GM18907 (cell line): Measurements from ENCODE around the gene BAAT.

ENCODE experiments used
- ATAC-seq: cut with Tn5 transposase; IDR thresholded peaks from one replicate; pipeline ENCODE4 v1.9.1; 2021; ENCODE audit warnings: mild to moderate bottlenecking, moderate library complexity; ENCODE audit not compliant: unreplicated experiment

BAAT gene

DNA sequence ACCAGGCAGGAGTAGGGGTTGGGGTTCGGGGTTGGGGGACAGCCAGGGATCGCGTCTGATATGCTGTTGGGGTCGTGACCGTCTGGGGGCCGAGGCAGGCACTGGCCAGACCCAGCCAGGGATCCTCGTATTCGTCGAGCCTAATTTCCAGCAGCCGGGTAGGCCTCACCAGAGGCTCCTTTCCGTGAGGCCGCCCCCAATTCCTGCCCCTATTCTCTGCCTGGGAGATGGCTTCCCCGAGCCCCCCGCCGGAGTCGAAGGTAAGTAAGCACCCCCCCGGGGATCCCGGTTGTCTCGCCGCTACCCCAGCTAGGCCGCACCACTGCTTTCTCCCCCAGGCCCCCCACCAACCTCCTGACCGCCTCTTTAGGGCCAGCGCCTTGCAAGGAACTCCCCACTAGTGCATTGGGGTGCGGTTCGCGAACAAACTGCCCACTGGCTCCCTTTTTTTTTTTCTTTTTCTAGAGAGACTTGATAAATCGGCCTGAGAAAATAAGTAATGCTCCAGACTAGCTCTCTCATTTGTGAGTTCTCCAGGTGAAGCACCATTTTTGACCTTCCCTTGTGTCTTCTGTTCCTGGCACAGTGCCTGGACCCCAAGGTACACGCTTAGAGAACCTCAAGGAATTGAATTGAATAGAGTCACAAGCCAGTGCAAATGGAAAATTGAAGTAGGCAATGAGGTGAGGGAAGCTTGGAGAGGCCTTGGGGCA is 14.3 kb upstream of the BAAT start:
- peak; percentile 14 for ATAC-seq

DNA sequence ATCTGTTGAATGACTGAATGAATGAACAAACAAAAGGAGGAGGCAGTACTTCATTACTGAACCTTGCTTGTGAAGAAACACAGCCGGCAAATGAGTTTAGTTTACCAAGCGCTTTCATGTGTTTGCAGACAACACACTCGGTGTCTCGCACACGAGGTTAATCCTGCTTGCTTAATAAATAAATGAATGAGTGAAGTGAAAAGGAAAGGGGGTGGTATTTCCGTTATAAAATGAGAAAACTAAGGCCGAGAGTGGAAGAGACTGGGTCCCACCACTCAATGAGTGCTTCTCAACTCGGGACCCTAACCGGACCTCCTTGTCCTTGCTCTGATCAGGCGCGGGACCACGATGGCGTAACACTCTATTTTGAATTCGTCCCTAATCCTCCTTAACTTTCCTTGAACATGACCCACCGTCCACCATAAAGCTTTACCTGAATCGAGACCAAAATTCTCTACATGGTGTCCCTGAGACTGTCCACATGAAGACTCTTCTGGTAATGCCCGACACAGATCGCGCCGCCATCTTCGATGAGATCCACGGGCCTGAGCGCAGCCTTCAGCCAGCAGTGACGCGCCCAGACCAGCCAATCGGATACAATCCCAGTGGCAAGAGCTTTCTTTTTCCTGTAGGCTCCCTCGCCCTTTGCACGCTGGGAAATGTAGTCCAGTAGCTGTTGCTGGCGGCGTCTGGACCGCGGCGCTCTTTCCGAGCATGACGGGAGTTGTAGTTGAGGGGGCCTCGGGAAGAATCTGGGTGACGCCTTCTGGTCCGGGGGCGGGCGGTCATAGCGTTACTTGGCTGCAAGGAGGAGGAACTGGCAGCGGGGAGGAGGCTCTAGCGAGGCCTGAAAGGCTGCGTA is 13.5 kb upstream of the BAAT start, which contains the start of the genes MRPL50 and ZNF189:
Gene MRPL50, minus strand, starts transcription at position 551 of the 862 bp plus-strand sequence. Its CDS starts 26 bp downstream, at position 525.
Gene ZNF189, plus strand, starts transcription at position 784 of the 862 bp plus-strand sequence. CDS start 306 bp downstream, outside the sequence.
- peak; percentile 99 for ATAC-seq

DNA sequence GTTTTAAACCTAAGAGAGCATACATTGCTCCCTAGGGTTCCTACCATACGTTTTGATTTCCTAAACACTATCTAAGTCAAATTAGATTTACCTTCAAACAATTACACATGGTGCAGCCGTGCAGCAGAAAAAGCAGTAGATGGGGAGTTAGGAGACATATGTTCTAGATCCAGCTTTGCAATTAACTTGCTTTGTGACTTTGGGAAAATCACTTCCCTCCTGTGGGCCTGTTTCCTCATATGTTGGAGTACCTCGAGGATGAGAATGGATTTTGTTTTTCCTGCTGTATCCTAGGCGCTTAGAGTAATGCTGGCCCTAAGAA is 12.9 kb upstream of the BAAT start:
- no peak for ATAC-seq

DNA sequence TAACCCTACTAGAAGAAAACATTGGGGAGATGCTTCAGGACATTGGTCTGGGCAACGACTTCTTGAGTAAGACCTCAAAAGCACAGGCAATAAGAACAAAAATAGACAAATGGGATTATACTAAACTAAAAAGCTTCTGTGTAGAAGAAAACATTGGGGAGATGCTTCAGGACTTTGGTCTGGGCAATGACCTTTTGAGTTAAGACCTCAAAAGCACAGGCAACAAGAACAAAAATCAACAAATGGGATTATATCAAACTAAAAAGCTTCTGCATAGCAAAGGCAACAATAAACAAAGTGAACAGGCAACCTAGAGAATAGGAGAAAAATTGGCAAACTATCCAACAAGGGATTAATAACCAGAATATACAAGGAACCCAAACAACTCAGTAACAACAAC is 9.9 kb upstream of the BAAT start:
- ATAC-seq, result no peak

DNA sequence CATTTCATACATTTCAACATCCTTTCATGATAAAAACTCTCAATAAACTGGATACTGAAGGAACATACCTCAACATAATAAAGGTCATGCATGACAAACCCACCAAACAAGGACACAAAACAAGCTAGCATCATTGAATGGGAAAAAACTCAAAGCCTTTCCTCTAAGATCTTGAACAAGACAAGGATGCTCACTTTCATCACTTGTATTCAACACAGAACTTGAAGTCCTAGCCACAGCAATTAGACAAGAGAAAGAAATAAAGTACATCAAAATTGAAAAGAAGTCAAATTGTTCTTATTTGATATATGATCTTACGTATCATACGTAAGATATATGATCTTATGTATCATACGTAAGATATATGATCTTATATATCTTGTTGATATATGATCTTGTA is 8.3 kb upstream of the BAAT start:
- no peak for ATAC-seq

DNA sequence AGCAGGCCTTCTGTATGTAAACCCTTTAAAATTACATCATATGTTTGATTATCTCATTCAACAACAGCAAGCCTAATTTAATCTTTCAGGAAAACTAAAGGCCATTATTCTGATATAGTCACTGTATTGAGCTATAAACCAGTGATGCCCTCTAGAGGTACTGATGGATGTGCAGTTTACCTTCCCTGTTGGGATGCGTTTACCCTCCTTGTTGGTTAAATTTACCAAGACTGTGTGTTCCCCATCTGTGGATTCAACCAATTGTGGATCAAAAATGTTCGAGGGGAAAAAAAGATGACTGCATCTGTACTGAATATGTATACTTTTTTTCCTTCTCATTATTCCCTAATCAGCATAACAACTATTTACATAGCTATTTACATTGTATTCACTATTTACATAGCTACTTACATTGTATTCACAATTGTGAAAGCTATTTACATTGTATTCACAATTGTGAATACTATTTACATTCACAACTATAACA is 3.7 kb upstream of the BAAT start:
- no peak for ATAC-seq

DNA sequence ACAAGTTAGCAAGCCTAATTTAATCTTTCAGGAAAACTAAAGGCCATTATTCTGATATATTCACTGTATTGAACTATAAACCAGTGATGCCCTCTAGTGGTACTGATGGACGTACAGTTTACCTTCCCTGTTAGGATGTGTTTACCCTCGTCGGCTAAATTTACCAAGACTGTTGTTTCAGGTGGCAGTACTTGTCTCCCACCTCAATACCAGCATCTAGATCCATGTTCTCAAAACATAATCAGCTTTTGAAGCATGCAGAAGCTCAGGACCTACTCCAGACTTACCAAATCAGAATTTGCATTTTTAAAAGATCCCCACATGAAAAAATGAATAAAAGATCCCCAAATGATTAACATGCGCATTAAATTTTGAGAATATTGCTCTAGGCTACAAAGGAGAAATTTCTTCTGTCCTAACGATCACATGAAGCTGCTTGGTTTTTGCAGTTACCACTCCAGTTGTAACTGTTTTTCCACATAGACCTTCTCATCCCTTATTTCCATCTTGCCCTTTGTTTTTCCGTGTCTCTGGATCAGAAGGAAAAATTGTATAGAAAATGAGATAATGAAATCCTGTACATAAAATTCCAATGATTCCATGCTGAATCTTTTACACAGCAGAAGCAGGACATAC is 3.2 kb upstream of the BAAT start:
- ATAC-seq, result peak; percentile 83

DNA sequence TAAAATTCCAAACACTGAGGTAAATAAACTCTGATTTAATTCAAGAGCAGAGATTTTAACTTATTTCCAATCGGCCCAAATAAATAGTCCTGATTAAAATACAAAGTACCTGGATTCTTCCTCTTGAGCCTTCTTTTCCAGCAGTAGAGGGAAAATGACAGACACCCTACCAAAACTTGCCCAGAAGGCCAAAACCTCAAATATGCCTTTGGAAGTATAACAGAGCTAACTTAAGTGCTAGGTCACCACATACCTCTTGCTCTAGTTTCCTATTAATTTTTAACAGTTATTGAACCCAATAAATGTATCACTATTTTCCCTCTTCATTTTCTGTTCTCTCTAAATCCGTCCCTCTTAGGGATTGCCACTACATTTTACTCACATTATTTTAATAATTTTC is 1.4 kb downstream of the BAAT start:
- no peak for ATAC-seq

DNA sequence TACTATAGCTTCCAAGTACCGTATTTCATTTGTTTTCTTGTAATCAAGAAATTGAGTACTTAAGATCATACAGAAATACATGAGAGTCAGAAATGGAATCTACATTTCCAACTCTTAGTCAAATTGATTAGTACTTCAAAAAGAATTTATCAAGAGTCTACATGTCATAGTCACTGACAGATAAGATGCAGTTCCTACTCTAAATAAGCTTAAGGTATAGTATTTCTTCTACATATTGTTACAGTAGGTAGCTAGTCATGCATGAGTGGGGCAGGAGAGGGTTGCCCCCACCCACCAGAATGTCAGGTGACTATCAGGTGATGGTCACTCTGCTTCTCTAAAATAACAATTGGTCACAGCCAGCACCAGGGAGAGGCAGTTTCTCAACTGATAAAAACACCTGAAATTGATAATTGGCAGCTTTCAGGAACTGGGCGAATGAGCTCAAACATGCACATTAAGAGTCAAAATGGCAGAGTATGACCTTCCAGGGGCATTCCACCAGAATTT is 2.9 kb downstream of the BAAT start:
- ATAC-seq, result no peak

DNA sequence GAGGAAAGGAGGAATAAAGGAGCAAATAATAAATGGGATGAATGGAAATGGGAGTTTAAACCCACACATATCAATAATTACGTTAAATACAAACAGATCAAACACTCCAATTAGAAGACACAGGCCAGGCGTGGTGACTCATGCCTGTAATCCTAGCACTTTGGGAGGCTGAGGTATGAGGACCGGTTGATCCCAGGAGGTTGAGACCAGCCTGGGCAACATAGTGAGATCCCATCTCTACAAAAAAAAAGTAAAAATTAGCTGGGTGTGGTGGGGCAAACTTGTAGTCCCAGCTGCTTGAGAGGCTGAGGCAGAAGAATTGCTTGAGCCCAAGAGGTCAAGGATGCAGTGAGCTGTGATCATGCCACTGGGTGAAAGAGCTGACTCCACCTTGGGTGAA is 3.7 kb downstream of the BAAT start:
- no peak for ATAC-seq

DNA sequence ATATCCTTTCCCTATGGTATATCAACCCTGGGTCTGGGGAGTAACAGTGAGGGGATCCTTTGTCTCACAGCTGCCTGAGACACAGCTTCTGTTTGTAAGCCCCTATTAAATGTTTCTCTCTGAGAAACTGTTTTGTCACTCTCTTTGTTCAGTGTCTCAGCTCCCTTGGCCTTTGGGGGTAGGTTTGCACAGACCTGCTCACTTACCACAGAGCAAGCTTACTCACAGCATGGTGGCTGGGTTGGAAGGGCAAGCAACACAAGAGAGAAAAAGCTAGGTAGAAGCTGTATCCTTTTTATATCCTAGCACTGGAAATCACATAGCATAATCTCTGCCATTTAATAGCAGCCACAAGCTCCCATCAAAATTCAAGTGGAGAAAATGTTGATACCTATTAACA is 4.5 kb downstream of the BAAT start:
- no peak for ATAC-seq

DNA sequence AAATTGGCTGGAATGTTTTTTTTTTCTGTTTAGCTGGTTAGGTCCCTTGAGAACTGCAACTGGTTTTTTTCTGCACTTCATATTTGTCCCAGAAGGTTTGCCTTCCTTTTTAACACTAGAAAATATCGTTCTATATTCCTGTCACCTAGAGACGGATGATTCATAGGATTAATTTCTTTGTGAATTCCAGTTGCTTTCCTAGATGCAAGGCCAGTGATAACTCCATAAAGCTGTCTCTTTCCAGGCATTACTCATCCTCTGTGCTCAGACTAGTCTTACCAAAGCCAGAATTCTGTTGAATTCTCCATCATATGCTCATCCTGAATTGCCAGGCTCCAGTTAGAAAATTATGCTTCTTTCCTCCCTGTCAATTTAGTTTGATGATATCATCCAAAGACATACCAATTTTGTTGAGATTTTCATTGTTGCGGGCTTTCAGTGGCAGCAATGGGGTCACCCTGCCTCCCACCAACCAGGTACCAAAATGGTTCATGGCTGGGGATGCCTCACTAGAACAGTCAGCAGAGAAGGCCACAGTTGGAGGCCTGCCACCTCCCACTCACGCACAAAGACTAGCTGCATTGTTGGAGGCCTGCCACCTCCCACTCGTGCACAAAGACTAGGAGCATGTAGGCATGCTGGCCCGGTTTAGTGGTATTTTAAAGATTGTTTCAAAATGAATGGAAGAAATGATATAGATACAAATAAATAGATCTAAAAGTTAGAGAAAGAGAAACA is 8.5 kb downstream of the BAAT start:
- no peak for ATAC-seq

DNA sequence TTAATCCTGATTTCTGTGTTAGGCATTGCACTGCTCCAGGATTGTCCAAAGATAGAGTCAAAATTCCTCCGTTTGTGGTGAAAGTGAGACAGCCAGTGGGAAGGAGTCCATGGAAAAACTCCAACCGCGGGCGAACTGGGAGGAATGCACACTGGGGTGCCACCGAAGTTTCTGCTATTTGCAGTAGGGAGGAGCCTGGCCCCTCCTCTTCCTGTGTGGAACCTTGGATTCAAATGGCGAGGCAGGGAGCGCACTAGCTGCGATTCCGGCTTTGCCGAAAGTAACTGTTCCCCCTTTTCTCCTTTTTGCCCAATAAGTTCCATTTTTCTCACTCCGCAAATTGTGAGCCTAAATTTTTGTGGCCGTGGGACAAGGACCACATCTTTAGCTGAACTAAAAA is 9.3 kb downstream of the BAAT start:
- ATAC-seq, result no peak

DNA sequence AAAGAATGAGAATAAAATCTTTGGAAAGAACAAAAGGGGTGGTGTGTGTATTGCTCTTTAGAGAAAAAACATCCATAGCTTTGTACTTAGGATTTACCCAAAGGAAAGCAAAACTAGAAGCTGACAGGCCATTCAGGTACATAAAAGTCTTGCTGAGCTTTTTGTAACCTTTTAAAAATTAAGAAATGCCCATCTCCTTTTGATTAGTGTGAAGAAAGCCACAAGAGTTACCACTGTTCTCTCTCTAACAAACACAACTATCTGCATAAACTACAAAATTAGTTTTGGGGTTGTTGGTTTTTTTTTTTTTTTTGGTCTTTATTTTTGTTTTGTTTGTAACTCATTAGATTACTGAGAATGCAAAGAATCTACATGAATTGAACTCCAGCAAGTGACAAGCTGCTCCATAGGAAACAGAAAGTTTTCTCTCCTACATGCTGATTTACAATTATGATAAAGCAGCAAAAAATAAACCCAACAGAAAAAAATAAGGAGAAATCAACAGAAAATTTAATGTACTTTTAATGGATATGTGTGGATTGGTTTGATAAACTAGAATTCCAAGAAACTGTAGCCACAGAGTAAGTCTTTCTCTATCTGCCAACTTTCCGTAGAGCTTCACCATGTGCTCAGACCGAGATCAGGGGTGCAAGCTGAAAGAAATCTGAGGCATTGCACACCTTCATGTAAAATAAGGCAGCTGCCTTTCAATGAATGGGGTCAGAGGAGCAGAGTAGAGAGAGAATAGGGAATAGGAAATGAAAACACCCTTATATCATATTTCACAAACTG is 12.3 kb downstream of the BAAT start:
- ATAC-seq, result no peak

DNA sequence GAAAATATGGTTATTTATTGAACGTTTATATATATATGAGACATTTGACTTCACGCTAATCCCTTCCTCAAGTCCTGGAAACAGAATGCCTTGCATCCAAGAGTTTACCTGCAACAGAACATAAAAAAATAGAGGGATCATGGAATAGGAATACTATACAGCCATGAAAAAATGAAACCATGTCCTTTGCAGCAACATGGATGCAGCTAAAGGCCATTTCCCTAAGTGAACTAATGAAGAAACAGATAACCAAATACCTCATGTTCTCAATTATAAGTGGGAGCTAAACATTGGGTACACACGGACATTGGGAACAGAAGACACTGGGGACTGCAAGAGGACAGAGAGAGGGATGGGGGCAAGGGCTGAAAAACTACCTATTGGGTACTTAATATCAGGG is 13.0 kb downstream of the BAAT start:
- no peak for ATAC-seq

DNA sequence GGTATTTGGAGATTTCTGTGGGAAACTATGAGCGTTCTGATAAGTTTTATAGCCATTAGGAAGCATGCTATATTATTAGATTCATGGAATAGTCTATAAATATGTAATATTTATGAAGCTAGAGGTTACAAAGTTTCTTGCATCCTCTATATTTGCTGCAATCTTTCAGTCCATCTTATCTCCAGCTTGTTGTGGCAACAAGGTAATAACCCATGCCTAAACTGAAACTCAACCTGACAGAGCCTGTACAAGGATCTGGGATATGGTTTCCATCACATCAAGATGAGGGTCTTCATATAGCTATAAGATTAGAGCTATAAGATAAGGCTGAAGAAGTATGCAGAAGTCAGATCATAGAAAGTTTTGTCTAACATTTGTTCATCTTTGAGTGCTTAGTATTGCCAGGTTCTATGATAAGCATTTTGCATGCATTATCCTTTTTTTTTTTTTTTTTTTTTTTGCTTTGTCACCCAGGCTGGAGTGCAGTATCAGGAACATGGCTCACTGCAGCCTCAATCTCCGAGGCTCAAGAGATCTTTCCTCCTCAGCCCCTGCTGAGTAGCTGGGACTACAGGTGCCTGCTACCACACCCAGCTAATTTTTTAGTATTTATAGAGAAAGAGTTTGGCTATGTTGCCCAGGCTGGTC is 14.8 kb downstream of the BAAT start:
- no peak for ATAC-seq

DNA sequence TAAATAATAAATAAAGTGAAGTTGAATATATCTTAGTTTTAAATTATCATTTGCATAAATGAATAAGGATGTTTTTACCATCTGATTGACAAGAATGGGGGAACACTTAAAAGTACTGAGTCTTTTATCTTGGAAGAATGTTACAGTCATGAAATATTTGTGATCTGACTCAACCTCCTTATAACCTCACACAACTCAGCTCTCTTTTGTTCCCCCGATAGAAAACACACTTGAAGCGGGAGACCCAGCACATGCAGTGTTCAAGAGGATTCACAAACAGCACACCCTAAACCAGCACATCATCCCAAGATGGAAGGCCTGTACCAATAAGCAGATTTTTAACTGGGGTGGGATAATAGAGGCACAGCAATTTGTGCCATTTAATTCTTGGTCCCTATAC is 15.5 kb downstream of the BAAT start:
- no peak for ATAC-seq

DNA sequence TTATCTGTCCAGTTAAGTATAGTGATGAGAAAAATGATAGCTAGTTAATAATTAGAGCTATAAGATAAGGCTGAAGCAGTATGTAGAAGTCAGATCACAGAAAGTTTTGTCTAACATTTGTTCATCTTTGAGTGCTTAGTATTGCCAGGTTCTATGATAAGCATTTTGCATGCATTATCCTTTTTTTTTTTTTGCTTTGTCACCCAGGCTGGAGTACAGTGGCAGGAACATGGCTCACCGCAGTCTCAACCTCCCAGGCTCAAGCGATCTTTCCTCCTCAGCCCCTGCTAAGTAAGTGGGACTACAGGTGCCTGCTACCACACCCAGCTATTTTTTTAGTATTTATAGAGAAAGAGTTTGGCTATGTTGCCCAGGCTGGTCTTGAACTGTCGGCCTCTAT is 17.5 kb downstream of the BAAT start:
- ATAC-seq, result no peak

DNA sequence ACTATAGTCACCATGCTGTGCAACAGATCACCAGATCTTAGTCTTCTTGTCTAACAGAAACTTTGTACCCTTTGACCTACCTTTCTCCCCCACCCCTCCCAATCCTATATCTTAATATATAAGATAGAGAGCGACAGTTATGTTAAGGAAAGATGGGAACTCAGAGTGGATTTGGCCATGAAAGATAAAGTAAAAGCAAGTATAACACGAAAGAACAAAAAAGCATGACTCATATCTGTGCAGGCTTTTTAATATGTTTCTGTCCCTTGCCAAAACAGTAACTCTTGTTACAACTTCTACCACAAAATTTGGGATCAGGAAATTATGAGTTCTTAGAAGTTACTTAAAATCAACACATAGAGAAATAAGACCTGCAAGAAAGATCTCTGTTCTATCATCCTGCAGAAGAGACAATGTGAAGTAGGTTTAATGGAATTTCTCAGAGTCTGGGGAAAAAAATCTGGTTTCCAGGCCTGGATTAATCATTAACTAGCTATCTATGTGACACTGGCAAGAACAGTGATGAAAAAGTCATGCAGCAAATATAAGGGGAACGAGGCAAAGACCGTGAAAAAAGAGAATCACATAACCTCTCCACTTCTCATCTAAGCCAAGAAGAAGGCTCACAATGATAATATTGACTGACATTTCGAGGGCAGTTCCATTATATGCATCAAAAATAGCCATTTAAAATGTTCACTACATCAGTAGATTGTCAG is 18.6 kb downstream of the BAAT start:
- ATAC-seq, result no peak
